Osteoblast (primary cell): Measurements from ENCODE around the gene C19orf47. TPM values are rescaled to one million over a fixed set of nuclear protein-coding genes. Genes with fewer than 3 reads are reported as not detected.

ENCODE experiments used
- DNase-seq: peaks from one replicate; pipeline ENCODE4 v3.0.0; 2011; ENCODE audit warnings: low spot score, mixed read lengths; ENCODE audit not compliant: insufficient read length; ENCODE audit errors: missing footprints
- H2AFZ ChIP-seq: 2 replicates; pipeline ENCODE4 v1.6.0; 2011; ENCODE audit warnings: mild to moderate bottlenecking, low read length
- H3K27ac ChIP-seq: 2 replicates; pipeline ENCODE4 v1.5.1; 2011; ENCODE audit warnings: mild to moderate bottlenecking, low read depth, low read length, moderate library complexity
- H3K27me3 ChIP-seq: 2 replicates; pipeline ENCODE4 v1.6.0; 2012; ENCODE audit warnings: mild to moderate bottlenecking, control low read depth, inconsistent platforms, low read length, moderate library complexity; ENCODE audit not compliant: insufficient read depth
- H3K36me3 ChIP-seq: 2 replicates; pipeline ENCODE4 v1.5.1; 2011; ENCODE audit warnings: mild to moderate bottlenecking, low read length, control low read depth, moderate library complexity; ENCODE audit not compliant: insufficient read depth
- H3K4me1 ChIP-seq: 2 replicates; pipeline ENCODE4 v1.5.1; 2011; ENCODE audit warnings: mild to moderate bottlenecking, low read length, control low read depth, moderate library complexity; ENCODE audit not compliant: insufficient read depth
- H3K4me2 ChIP-seq: 2 replicates; pipeline ENCODE4 v1.6.0; 2011; ENCODE audit warnings: mild to moderate bottlenecking, low read length; ENCODE audit not compliant: insufficient read depth
- H3K4me3 ChIP-seq: fragments of 200-600 bp; sonication (generic); 3 replicates; pipeline ENCODE4 v1.5.1; 2012; ENCODE audit warnings: mild to moderate bottlenecking, low read length, inconsistent platforms; ENCODE audit not compliant: insufficient read depth
- H3K79me2 ChIP-seq: 2 replicates; pipeline ENCODE4 v1.6.0; 2012; ENCODE audit warnings: mild to moderate bottlenecking, low read length, control low read depth, inconsistent platforms; ENCODE audit not compliant: insufficient read depth
- H3K9me3 ChIP-seq: 2 replicates; pipeline ENCODE4 v1.5.1; 2011; ENCODE audit warnings: low read depth, low read length, control low read depth
- H4K20me1 ChIP-seq: 2 replicates; pipeline ENCODE4 v1.6.0; 2012; ENCODE audit warnings: mild to moderate bottlenecking, low read length, control low read depth; ENCODE audit not compliant: insufficient read depth
- total RNA-seq: library from RNA; depleted of rRNA; stranded (reverse); fragments of >200 nt; gene quantifications from 2 replicates; pipeline ENCODE4 v1.2.3, GENCODE V29; 2012
- TF ChIP-seq, protein P1 (sequence below): IDR thresholded peaks from 2 replicates; pipeline ENCODE4 v1.5.1; 2011; ENCODE audit warnings: mild to moderate bottlenecking, low read depth, low read length, moderate library complexity; ENCODE audit errors: extremely low read depth

Gene C19orf47
- total RNA-seq, 1 donor: 3.6 TPM

GRCh38 chr19:40320558-40320935 is 27.6 kb downstream of the C19orf47 start:
- no peak overlapping the region for H3K27ac ChIP-seq
- no peak overlapping the region for H2AFZ ChIP-seq
- no peak overlapping the region for H3K4me2 ChIP-seq
- no peaks in the 10 kb centered on the region for H3K4me1 ChIP-seq
- DNase-seq: no peak
- no peaks in the 10 kb centered on the region for H3K9me3 ChIP-seq
- no peaks in the 10 kb centered on the region for H3K79me2 ChIP-seq
- H3K36me3 ChIP-seq: peaks cover 28% of the 10 kb centered on the region
- H4K20me1 ChIP-seq: no peaks in the 10 kb centered on the region
- TF ChIP-seq, protein P1, sequence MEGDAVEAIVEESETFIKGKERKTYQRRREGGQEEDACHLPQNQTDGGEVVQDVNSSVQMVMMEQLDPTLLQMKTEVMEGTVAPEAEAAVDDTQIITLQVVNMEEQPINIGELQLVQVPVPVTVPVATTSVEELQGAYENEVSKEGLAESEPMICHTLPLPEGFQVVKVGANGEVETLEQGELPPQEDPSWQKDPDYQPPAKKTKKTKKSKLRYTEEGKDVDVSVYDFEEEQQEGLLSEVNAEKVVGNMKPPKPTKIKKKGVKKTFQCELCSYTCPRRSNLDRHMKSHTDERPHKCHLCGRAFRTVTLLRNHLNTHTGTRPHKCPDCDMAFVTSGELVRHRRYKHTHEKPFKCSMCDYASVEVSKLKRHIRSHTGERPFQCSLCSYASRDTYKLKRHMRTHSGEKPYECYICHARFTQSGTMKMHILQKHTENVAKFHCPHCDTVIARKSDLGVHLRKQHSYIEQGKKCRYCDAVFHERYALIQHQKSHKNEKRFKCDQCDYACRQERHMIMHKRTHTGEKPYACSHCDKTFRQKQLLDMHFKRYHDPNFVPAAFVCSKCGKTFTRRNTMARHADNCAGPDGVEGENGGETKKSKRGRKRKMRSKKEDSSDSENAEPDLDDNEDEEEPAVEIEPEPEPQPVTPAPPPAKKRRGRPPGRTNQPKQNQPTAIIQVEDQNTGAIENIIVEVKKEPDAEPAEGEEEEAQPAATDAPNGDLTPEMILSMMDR: no peak
- no peaks in the 10 kb centered on the region for H3K27me3 ChIP-seq
- H3K4me3 ChIP-seq: no peak overlapping the region

DNA sequence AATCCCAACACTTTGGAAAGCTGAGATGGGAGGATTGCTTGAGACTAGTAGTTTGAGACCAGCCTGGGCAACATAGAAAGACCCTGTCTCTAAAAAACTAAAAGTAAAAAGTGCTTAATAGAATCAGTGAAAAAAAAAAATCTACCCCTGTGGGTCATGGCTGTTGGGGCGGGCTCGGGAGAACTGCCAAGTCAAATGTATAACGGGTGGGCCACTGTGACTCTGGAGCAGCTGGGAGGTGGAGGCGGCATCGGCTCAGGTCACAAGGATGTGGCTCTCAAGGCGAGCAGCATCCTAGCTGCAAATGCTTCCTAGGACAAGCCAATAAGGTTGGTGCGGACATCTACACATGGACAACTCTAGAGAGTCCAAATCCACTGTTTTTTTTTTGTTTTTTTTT is 30.9 kb downstream of the C19orf47 start:
- H3K27me3 ChIP-seq: no peaks in the 10 kb centered on the region
- DNase-seq: no peak
- H3K9me3 ChIP-seq: no peaks in the 10 kb centered on the region
- no peak overlapping the region for H3K4me3 ChIP-seq
- H3K4me2 ChIP-seq: no peak overlapping the region
- no peaks in the 10 kb centered on the region for H3K4me1 ChIP-seq
- TF ChIP-seq, protein P1: no peak
- H3K27ac ChIP-seq: no peak overlapping the region
- no peaks in the 10 kb centered on the region for H4K20me1 ChIP-seq
- peaks cover 9% of the 10 kb centered on the region for H3K36me3 ChIP-seq
- H2AFZ ChIP-seq: no peak overlapping the region
- H3K79me2 ChIP-seq: no peaks in the 10 kb centered on the region

- H3K27me3 ChIP-seq: no peaks in the 10 kb centered on the region
Measured at GRCh38 chr19:40315812-40316470, 32.3 kb downstream of the C19orf47 start.

DNA sequence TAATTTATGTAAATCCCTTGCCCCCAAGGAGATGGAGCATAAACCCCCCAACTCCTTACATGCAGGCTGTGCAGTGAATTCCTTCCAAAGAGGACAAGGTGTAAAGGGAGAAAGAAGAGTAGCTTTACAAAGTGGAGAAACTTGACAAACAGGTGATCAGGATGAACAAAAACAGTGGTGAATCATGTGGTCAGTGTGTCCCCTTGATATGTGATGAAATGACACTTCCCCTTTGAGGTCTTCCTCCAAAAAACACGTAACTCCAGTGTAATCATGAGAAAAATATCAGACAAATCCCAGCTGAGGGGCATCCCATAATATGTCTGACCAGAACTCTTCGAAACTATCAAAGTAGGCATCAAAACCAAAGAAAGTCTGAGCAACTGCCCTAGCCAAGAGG is 33.5 kb downstream of the C19orf47 start:
- H3K4me1 ChIP-seq: no peaks in the 10 kb centered on the region
- H3K4me3 ChIP-seq: no peak overlapping the region
- no peak for DNase-seq
- peaks cover 2% of the 10 kb centered on the region for H3K36me3 ChIP-seq
- TF ChIP-seq, protein P1: no peak
- H3K4me2 ChIP-seq: no peak overlapping the region
- H3K9me3 ChIP-seq: no peaks in the 10 kb centered on the region
- no peak overlapping the region for H2AFZ ChIP-seq
- H3K27ac ChIP-seq: no peak overlapping the region
- H3K79me2 ChIP-seq: no peaks in the 10 kb centered on the region
- H4K20me1 ChIP-seq: no peaks in the 10 kb centered on the region
- no peaks in the 10 kb centered on the region for H3K27me3 ChIP-seq

More at GRCh38 chr19:40315812-40316470, 32.3 kb downstream of the C19orf47 start:
- H3K4me2 ChIP-seq: no peak overlapping the region
- H3K4me1 ChIP-seq: no peaks in the 10 kb centered on the region
- H2AFZ ChIP-seq: no peak overlapping the region
- DNase-seq: no peak
- peaks cover 2% of the 10 kb centered on the region for H3K36me3 ChIP-seq
- TF ChIP-seq, protein P1: no peak
- no peak overlapping the region for H3K4me3 ChIP-seq
- no peaks in the 10 kb centered on the region for H3K9me3 ChIP-seq
- H3K79me2 ChIP-seq: no peaks in the 10 kb centered on the region
- H4K20me1 ChIP-seq: no peaks in the 10 kb centered on the region
- H3K27ac ChIP-seq: no peak overlapping the region
